IMR-90 (cell line): ENCODE results near the gene AHCYL2. TPM values are rescaled to one million over a fixed set of nuclear protein-coding genes. Genes with fewer than 3 reads are reported as not detected.

Source experiments
- ATAC-seq: fragments of 200-7000 bp; cut with Tn5 transposase; 2 replicates; pipeline ENCODE4 v1.9.1; 2020; ENCODE audit warnings: low read depth, mild to moderate bottlenecking, moderate library complexity
- BruUV-seq: library from RNA; stranded (reverse); fragments of 400-500 nt; replicated peaks from 2 replicates; lab custom pipeline; 2021; lab: Mats Ljungman, UMichigan
- CTCF ChIA-PET: fragments of 300-600 bp; formaldehyde crosslinking; extraction: SDS; loops from one replicate; lab custom pipeline; 2021; ENCODE audit warnings: antibody characterized with exemption; lab: Yijun Ruan, JAX
- POLR2A ChIA-PET: fragments of 300-600 bp; sonication (Branson Sonifier 250); formaldehyde crosslinking; loops from one replicate; lab custom pipeline; 2022; ENCODE audit warnings: antibody characterized with exemption; ENCODE audit not compliant: unreplicated experiment; lab: Charles Lee
- DNase-seq: peaks from one replicate; pipeline ENCODE4 v3.0.0; 2013
- H2AFZ ChIP-seq: replicated peaks from 2 replicates; pipeline ENCODE3; 2013; ENCODE audit warnings: low read length, mild to moderate bottlenecking; ENCODE audit not compliant: poor library complexity
- H2AK5ac ChIP-seq: 2 replicates; pipeline ENCODE4 v1.6.1; 2013; ENCODE audit warnings: low read depth, low read length, inconsistent platforms
- H2AK9ac ChIP-seq: replicated peaks from 2 replicates; pipeline ENCODE3; 2013; ENCODE audit warnings: mild to moderate bottlenecking, low read depth, low read length, moderate library complexity; ENCODE audit not compliant: poor library complexity
- H2BK120ac ChIP-seq: 2 replicates; pipeline ENCODE4 v1.6.1; 2013; ENCODE audit warnings: low read depth, low read length, inconsistent platforms
- H2BK15ac ChIP-seq: 3 replicates; pipeline ENCODE4 v1.6.1; 2013; ENCODE audit warnings: low read depth, low read length, inconsistent platforms
- H2BK20ac ChIP-seq: 2 replicates; pipeline ENCODE4 v1.6.1; 2013; ENCODE audit warnings: low read depth, mild to moderate bottlenecking, inconsistent platforms, low read length, moderate library complexity
- H2BK5ac ChIP-seq: 2 replicates; pipeline ENCODE4 v1.6.1; 2013; ENCODE audit warnings: mild to moderate bottlenecking, low read depth, low read length, inconsistent platforms; ENCODE audit not compliant: poor library complexity, severe bottlenecking
- H3K14ac ChIP-seq: replicated peaks from 2 replicates; pipeline ENCODE4 v1.6.1; 2013; ENCODE audit warnings: low read depth, low read length, inconsistent platforms
- H3K18ac ChIP-seq: 2 replicates; pipeline ENCODE4 v1.6.1; 2013; ENCODE audit warnings: low read depth, low read length, control low read depth
- H3K23ac ChIP-seq: 2 replicates; pipeline ENCODE4 v1.6.1; 2013; ENCODE audit warnings: low read depth, low read length, inconsistent platforms
- H3K27ac ChIP-seq: 2 replicates; pipeline ENCODE4 v1.5.1; 2013; ENCODE audit warnings: mild to moderate bottlenecking, control low read depth, low read length; ENCODE audit not compliant: insufficient read depth
- H3K27me3 ChIP-seq: 2 replicates; pipeline ENCODE4 v1.6.1; 2013; ENCODE audit warnings: low read length; ENCODE audit not compliant: control insufficient read depth, insufficient read depth
- H3K36me3 ChIP-seq: 2 replicates; pipeline ENCODE4 v1.6.1; 2013; ENCODE audit warnings: low read length, mixed read lengths; ENCODE audit not compliant: control insufficient read depth, insufficient read depth
- H3K4ac ChIP-seq: 2 replicates; pipeline ENCODE4 v1.6.1; 2013; ENCODE audit warnings: low read depth, low read length, inconsistent platforms
- H3K4me1 ChIP-seq: 2 replicates; pipeline ENCODE4 v1.6.1; 2013; ENCODE audit warnings: low read length, mixed read lengths; ENCODE audit not compliant: control insufficient read depth, insufficient read depth
- H3K4me2 ChIP-seq: 2 replicates; pipeline ENCODE4 v1.6.1; 2013; ENCODE audit warnings: low read depth, mild to moderate bottlenecking, control low read depth, low read length, moderate library complexity
- H3K4me3 ChIP-seq: 2 replicates; pipeline ENCODE4 v1.5.1; 2013; ENCODE audit warnings: low read depth, mild to moderate bottlenecking, control low read depth, low read length, moderate library complexity; ENCODE audit not compliant: insufficient read depth
- H3K56ac ChIP-seq: 2 replicates; pipeline ENCODE4 v1.6.1; 2013; ENCODE audit warnings: low read length, inconsistent platforms; ENCODE audit not compliant: insufficient read depth; ENCODE audit errors: extremely low read depth
- H3K79me1 ChIP-seq, 2 experiments: 2 replicates each; pipeline ENCODE4 v1.6.1; 2013; ENCODE audit warnings: low read length in 2 of 2, inconsistent platforms in 1 of 2, low read depth in 1 of 2
- H3K9ac ChIP-seq: 2 replicates; pipeline ENCODE4 v1.6.1; 2013; ENCODE audit warnings: low read depth, low read length, control low read depth
- H3K9me1 ChIP-seq: 2 replicates; pipeline ENCODE4 v1.6.1; 2013; ENCODE audit warnings: low read length, inconsistent platforms; ENCODE audit not compliant: insufficient read depth
- H3K9me3 ChIP-seq: 2 replicates; pipeline ENCODE4 v1.6.1; 2013; ENCODE audit warnings: low read length; ENCODE audit not compliant: control insufficient read depth, insufficient read depth
- H4K20me1 ChIP-seq: 2 replicates; pipeline ENCODE4 v1.6.1; 2013; ENCODE audit warnings: low read length, inconsistent platforms; ENCODE audit not compliant: insufficient read depth
- H4K5ac ChIP-seq: 2 replicates; pipeline ENCODE4 v1.6.1; 2013; ENCODE audit warnings: mild to moderate bottlenecking, low read depth, low read length, control low read depth
- H4K8ac ChIP-seq, 2 experiments: 2 replicates each; pipeline ENCODE4 v1.6.1; 2013; ENCODE audit warnings: low read depth in 2 of 2, low read length in 2 of 2, control low read depth in 1 of 2, inconsistent platforms in 1 of 2
- H4K91ac ChIP-seq: 2 replicates; pipeline ENCODE4 v1.6.1; 2013; ENCODE audit warnings: low read depth, low read length, inconsistent platforms; ENCODE audit not compliant: insufficient read depth
- MAFK ChIP-seq: IDR thresholded peaks from 2 replicates; pipeline ENCODE4 v1.6.1; 2012; ENCODE audit warnings: low read depth, low read length, improper control_type of control experiment
- SMC3 ChIP-seq: fragments of 150-350 bp; IDR thresholded peaks from 2 replicates; pipeline ENCODE4 v1.6.1; 2016; ENCODE audit warnings: low read depth, mild to moderate bottlenecking, antibody characterized with exemption, low read length, moderate library complexity
- WGBS, 2 experiments: methylation state at CpG; one replicate each; pipeline versions ENCODE4 v1.1.5 to v1.1.7; 2013; ENCODE audit warnings: missing lambda C conversion rate in 2 of 2; ENCODE audit not compliant: insufficient read length in 1 of 2; ENCODE audit errors: extremely low coverage in 2 of 2; 5-methylcytosine and 5-hydroxymethylcytosine counted together
- dilution Hi-C: fragments of 300-500 bp; cut with HindIII; formaldehyde crosslinking; loops from one replicate; pipeline ENCODE4 v1.14.3; 2018; ENCODE audit warnings: low sequenced_read_pairs; ENCODE audit not compliant: unreplicated experiment
- in situ Hi-C: fragments of 300-500 bp; cut with MboI; formaldehyde crosslinking; loops from 3 replicates; pipeline ENCODE4 v1.14.3; 2019; ENCODE audit warnings: low sequenced_read_pairs, inconsistent platforms, mixed read lengths
- intact Hi-C: fragments of 100-400 bp; cut with micrococcal nuclease; formaldehyde crosslinking; loops from 2 replicates; pipeline ENCODE4 v1.10.0; 2022
- polyA plus RNA-seq, 3 experiments: library from polyadenylated mRNA; depleted of rRNA; stranded (reverse); fragments of >200 nt; gene quantifications; 2 replicates each; pipeline ENCODE4 v1.2.3, GENCODE V29; 2012; ENCODE audit warnings: low replicate concordance in 1 of 3
- total RNA-seq: library from RNA; depleted of rRNA; stranded (reverse); fragments of >200 nt; gene quantifications from 2 replicates; pipeline ENCODE4 v1.2.3, GENCODE V29; 2012

The AHCYL2 gene
- total and polyA plus RNA-seq, 2 of the 4 experiments (the other 2 are of a cell fraction) = 5.7 to 7.6 TPM

GRCh38 chr7:129225931-129226572, 1.2 kb downstream of the AHCYL2 start:
- Histone ChIP-seq H2BK20ac (no peak overlapping the region), H2BK15ac (no peak overlapping the region), H3K36me3 (no peaks in the 10 kb centered on the region), H3K4ac (no peak overlapping the region), H3K18ac (no peak overlapping the region), H3K14ac (peak overlapping the region; percentile 53; the same call in 1 of the 2 replicates), H2BK120ac (no peak overlapping the region), H3K23ac (peak overlapping the region; percentile 87; the same call in 1 of the 2 replicates), H4K8ac (no peak overlapping the region), H3K56ac (no peak overlapping the region; the same call in 1 of the 2 replicates), H4K91ac (no peak overlapping the region), H3K27ac (no peak overlapping the region), H2BK5ac (no peak overlapping the region), H3K79me1 (peaks cover 0 to 13% of the 10 kb centered on the region in 2 experiments), H3K4me2 (peak overlapping the region; percentile 98), H3K4me3 (peak overlapping the region; percentile 72), H2AK9ac (no peak overlapping the region), H3K27me3 (no peaks in the 10 kb centered on the region), H2AFZ (peak overlapping the region; percentile 92), H4K5ac (no peak overlapping the region; the same call in 1 of the 2 replicates), H3K9me1 (peaks cover 2% of the 10 kb centered on the region; the same call in 1 of the 2 replicates), H3K9me3 (no peaks in the 10 kb centered on the region), H3K9ac (peak overlapping the region; percentile 69), H3K4me1 (no peaks in the 10 kb centered on the region; the same call in 1 of the 2 replicates), H2AK5ac (no peak overlapping the region), H4K20me1 (peaks cover 3% of the 10 kb centered on the region; the same call in 1 of the 2 replicates)
- ChIA-PET CTCF (no interaction called here), POLR2A (no interaction called here)
- in situ Hi-C loops (no loop called here), intact Hi-C loops (loop anchor here (2.0 kb wide), 1 partner anchor 107 kb away; no protein-coding TSS in a partner anchor), dilution Hi-C loops (no loop called here)
- DNase-seq (peak; percentile 17), ATAC-seq (no peak)
- TF ChIP-seq MAFK (peak; percentile 50), SMC3 (no peak)
- WGBS, 2 experiments = 60% methylated on average over 1 of the region's 11 CpGs; no CpG with 5 or more reads in 1 of the 2 experiments
- no TSS peak for BruUV-seq
